Panc1 (cell line): ENCODE results near the gene RAB26. TPM values are rescaled to one million over a fixed set of nuclear protein-coding genes. Genes with fewer than 3 reads are reported as not detected.

Source experiments
- ATAC-seq: fragments of 200-7000 bp; cut with Tn5 transposase; 2 replicates; pipeline ENCODE4 v1.9.1; 2020; ENCODE audit warnings: mild to moderate bottlenecking, moderate library complexity
- BruUV-seq: library from RNA; stranded (reverse); fragments of 400-500 nt; replicated peaks from 2 replicates; lab custom pipeline; 2021; lab: Mats Ljungman, UMichigan
- CTCF ChIA-PET: fragments of 300-600 bp; sonication (Branson Sonifier 250); formaldehyde crosslinking; loops from one replicate; lab custom pipeline; 2022; ENCODE audit warnings: antibody characterized with exemption; lab: Charles Lee
- POLR2A ChIA-PET: fragments of 300-600 bp; sonication (Branson Sonifier 250); formaldehyde crosslinking; loops from one replicate; lab custom pipeline; 2022; ENCODE audit warnings: antibody characterized with exemption; lab: Charles Lee
- DNase-seq: peaks from one replicate; pipeline ENCODE4 v3.0.0-alpha.2; 2010; ENCODE audit warnings: low read depth, low spot score
- H3K27ac ChIP-seq: 2 replicates; pipeline ENCODE4 v1.5.1; 2011; ENCODE audit warnings: mild to moderate bottlenecking, low read length, inconsistent platforms
- H3K27me3 ChIP-seq: fragments of 200-500 bp; sonication (Bioruptor generic); 2 replicates; pipeline ENCODE4 v1.6.0; 2014; ENCODE audit warnings: low read length, inconsistent platforms; ENCODE audit not compliant: control insufficient read depth, insufficient read depth
- H3K36me3 ChIP-seq: fragments of 200-500 bp; sonication (Bioruptor generic); 2 replicates; pipeline ENCODE4 v1.5.1; 2014; ENCODE audit warnings: inconsistent platforms, mild to moderate bottlenecking, low read length, moderate library complexity; ENCODE audit not compliant: control insufficient read depth, insufficient read depth
- H3K4me1 ChIP-seq: 2 replicates; pipeline ENCODE4 v1.5.1; 2011; ENCODE audit warnings: inconsistent platforms, mild to moderate bottlenecking, low read length, moderate library complexity; ENCODE audit not compliant: control insufficient read depth, insufficient read depth
- H3K4me3 ChIP-seq, 2 experiments: 2 replicates each; pipeline ENCODE4 v1.5.1; 2011 to 2012; ENCODE audit warnings: low read depth in 2 of 2, low read length in 2 of 2, mild to moderate bottlenecking in 2 of 2, inconsistent platforms in 1 of 2, moderate library complexity in 1 of 2
- H3K9me3 ChIP-seq: fragments of 200-500 bp; sonication (Bioruptor generic); 2 replicates; pipeline ENCODE4 v1.5.1; 2014; ENCODE audit warnings: low read depth, mild to moderate bottlenecking, inconsistent platforms, low read length, moderate library complexity; ENCODE audit not compliant: control insufficient read depth, insufficient read depth
- POLR2AphosphoS5 ChIP-seq: IDR thresholded peaks from 2 replicates; pipeline ENCODE4 v1.6.1; 2012; ENCODE audit warnings: mild to moderate bottlenecking, low read depth, low read length, moderate library complexity
- SIN3A ChIP-seq: IDR thresholded peaks from 2 replicates; pipeline ENCODE4 v1.6.1; 2012; ENCODE audit warnings: low read depth, mild to moderate bottlenecking, low read length, moderate library complexity, borderline replicate concordance; ENCODE audit not compliant: insufficient read depth
- TCF7L2 ChIP-seq: IDR thresholded peaks from 2 replicates; pipeline ENCODE4 v1.6.1; 2011; ENCODE audit warnings: mild to moderate bottlenecking, low read depth, low read length, inconsistent platforms
- in situ Hi-C: cut with HindIII; loops from 2 replicates; pipeline ENCODE4 v1.10.0; 2016; ENCODE audit warnings: low sequenced_read_pairs, low pct_unique_long_range_greater_than_20kb
- intact Hi-C: fragments of 100-400 bp; cut with micrococcal nuclease; formaldehyde crosslinking; loops from one replicate; pipeline ENCODE4 v1.10.0; 2022; ENCODE audit not compliant: unreplicated experiment
- total RNA-seq: library from RNA; stranded (reverse); gene quantifications from one replicate; pipeline ENCODE4 v1.2.1, GENCODE V29; 2021; ENCODE audit not compliant: unreplicated experiment
- TF ChIP-seq, protein P1 (sequence below): fragments of 450-650 bp; IDR thresholded peaks from 2 replicates; pipeline ENCODE4 v1.5.1; 2017; ENCODE audit warnings: mild to moderate bottlenecking
- TF ChIP-seq, protein P2 (sequence below), 2 experiments: IDR thresholded peaks; 2 replicates each; pipeline ENCODE4 v1.6.1; 2011 to 2012; ENCODE audit warnings: low read depth in 2 of 2, control low read depth in 1 of 2, low read length in 1 of 2, mild to moderate bottlenecking in 1 of 2, moderate library complexity in 1 of 2; ENCODE audit not compliant: insufficient read depth in 1 of 2

The RAB26 gene
- total RNA-seq, 1 experiment from 2014 or later = 92.2 TPM

DNA sequence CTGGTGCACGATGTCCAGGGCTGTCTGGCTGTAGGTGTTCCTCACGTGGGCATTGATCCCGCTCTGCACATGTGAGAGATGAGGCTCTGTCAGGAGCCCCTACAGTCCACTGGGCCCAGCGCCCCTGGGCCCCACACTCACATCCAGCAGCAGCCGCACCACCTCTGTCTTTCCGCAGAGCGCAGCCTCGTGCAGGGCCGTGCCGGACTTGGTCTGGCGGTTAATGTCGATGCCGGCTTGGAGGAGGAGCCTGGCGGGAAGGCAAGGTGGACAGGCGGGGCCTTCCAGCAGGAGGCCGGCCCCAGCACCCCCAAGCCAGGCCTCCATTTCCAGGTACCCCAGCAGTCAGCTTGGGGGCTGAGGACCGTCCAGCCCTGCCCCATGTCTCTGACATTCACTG is 38.8 kb downstream of the RAB26 start:
- CTCF ChIA-PET = no interaction called here
- in situ Hi-C loops = no loop called here
- POLR2A ChIA-PET = interaction anchor here (0.6 kb wide), 1 partner anchor 32 kb away, joined by 6 read pairs; the partner anchor contains the start of gene TRAF7

DNA sequence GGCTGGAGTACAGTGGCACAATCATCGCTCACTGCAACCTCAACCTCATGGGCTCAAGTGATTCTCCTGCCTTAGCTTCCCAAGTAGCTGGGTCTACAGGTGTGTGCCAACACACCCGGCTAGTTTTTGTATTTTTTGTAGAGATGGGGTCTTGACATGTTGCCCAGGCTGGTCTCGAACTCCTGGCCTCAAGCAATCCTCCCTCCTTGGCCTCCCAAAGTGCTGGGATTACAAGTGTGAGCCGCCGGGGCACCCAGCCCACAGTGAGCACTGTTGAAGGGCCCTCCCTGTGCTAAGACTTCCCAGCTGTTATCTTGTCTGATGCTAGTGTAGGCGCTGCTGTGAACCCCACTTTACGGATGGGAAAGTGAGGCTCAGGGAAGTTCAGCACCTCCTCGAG is 40.0 kb downstream of the RAB26 start:
- TF ChIP-seq, protein P1, sequence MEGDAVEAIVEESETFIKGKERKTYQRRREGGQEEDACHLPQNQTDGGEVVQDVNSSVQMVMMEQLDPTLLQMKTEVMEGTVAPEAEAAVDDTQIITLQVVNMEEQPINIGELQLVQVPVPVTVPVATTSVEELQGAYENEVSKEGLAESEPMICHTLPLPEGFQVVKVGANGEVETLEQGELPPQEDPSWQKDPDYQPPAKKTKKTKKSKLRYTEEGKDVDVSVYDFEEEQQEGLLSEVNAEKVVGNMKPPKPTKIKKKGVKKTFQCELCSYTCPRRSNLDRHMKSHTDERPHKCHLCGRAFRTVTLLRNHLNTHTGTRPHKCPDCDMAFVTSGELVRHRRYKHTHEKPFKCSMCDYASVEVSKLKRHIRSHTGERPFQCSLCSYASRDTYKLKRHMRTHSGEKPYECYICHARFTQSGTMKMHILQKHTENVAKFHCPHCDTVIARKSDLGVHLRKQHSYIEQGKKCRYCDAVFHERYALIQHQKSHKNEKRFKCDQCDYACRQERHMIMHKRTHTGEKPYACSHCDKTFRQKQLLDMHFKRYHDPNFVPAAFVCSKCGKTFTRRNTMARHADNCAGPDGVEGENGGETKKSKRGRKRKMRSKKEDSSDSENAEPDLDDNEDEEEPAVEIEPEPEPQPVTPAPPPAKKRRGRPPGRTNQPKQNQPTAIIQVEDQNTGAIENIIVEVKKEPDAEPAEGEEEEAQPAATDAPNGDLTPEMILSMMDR = no peak
- TF ChIP-seq SIN3A = no peak
- no peak for TF ChIP-seq TCF7L2
- TF ChIP-seq, protein P2, sequence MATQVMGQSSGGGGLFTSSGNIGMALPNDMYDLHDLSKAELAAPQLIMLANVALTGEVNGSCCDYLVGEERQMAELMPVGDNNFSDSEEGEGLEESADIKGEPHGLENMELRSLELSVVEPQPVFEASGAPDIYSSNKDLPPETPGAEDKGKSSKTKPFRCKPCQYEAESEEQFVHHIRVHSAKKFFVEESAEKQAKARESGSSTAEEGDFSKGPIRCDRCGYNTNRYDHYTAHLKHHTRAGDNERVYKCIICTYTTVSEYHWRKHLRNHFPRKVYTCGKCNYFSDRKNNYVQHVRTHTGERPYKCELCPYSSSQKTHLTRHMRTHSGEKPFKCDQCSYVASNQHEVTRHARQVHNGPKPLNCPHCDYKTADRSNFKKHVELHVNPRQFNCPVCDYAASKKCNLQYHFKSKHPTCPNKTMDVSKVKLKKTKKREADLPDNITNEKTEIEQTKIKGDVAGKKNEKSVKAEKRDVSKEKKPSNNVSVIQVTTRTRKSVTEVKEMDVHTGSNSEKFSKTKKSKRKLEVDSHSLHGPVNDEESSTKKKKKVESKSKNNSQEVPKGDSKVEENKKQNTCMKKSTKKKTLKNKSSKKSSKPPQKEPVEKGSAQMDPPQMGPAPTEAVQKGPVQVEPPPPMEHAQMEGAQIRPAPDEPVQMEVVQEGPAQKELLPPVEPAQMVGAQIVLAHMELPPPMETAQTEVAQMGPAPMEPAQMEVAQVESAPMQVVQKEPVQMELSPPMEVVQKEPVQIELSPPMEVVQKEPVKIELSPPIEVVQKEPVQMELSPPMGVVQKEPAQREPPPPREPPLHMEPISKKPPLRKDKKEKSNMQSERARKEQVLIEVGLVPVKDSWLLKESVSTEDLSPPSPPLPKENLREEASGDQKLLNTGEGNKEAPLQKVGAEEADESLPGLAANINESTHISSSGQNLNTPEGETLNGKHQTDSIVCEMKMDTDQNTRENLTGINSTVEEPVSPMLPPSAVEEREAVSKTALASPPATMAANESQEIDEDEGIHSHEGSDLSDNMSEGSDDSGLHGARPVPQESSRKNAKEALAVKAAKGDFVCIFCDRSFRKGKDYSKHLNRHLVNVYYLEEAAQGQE (IDR thresholded peaks at IDR 0.05; ENCODE audit: insufficient read depth in 1 of 2, low read depth in 2 of 2, low read length in 1 of 2) = no peak
- TF ChIP-seq POLR2AphosphoS5 = no peak
- H3K4me1 ChIP-seq = 0 out of 2 replicates have a peak, but pooled peaks cover 5% of the 10 kb centered on the region
- intact Hi-C loops (no loop called here), in situ Hi-C loops (no loop called here)
- H3K27ac ChIP-seq = no peak overlapping the region
- H3K27me3 ChIP-seq = no peaks in the 10 kb centered on the region
- no peaks in the 10 kb centered on the region for H3K36me3 ChIP-seq
- no peak for DNase-seq
- no peak overlapping the region for H3K4me3 ChIP-seq
- BruUV-seq = no TSS peak
- H3K9me3 ChIP-seq = no peaks in the 10 kb centered on the region
- POLR2A ChIA-PET = interaction anchor here (0.6 kb wide), 1 partner anchor 65 kb away, joined by 4 read pairs; no protein-coding TSS in a partner anchor
- ATAC-seq = no peak
- CTCF ChIA-PET = no interaction called here

More for the DNA sequence above, 38.8 kb downstream of the RAB26 start:
- Histone ChIP-seq H3K27me3 (no peaks in the 10 kb centered on the region), H3K27ac (no peak overlapping the region), H3K36me3 (no peaks in the 10 kb centered on the region), H3K9me3 (no peaks in the 10 kb centered on the region), H3K4me3 (no peak overlapping the region), H3K4me1 (0 out of 2 replicates have a peak, but pooled peaks cover 5% of the 10 kb centered on the region)
- intact Hi-C loops = no loop called here
- no peak for ATAC-seq
- TF ChIP-seq TCF7L2 (no peak), SIN3A (no peak), POLR2AphosphoS5 (no peak)
- TF ChIP-seq, protein P2 (IDR thresholded peaks at IDR 0.05; ENCODE audit: insufficient read depth in 1 of 2, low read depth in 2 of 2, low read length in 1 of 2) = no peak
- TF ChIP-seq, protein P1 = no peak
- no peak for DNase-seq
- BruUV-seq = no TSS peak
